Ascending aorta (tissue), 2 donors: ENCODE measurements around the gene GCH1. TPM values are rescaled to one million over a fixed set of nuclear protein-coding genes. Genes with fewer than 3 reads are reported as not detected.

Source experiments
- DNase-seq, 2 donors: peaks; one replicate each; pipeline ENCODE4 v3.0.0-alpha.2; 2019; ENCODE audit warnings: low spot score in 2 of 2
- H3K27ac ChIP-seq, 2 donors: fragments of 200-600 bp; sonication (generic); one replicate each; pipeline ENCODE4 v1.5.1; 2016 to 2017; ENCODE audit warnings: mild to moderate bottlenecking in 1 of 2
- H3K27me3 ChIP-seq: fragments of 200-600 bp; sonication (generic); one replicate; pipeline ENCODE4 v1.5.1; 2017
- H3K36me3 ChIP-seq, 2 donors: fragments of 200-600 bp; sonication (generic); one replicate each; pipeline ENCODE4 v1.5.1; 2016
- H3K4me1 ChIP-seq, 2 donors: fragments of 200-600 bp; sonication (generic); one replicate each; pipeline ENCODE4 v1.5.1; 2016 to 2017; ENCODE audit warnings: mild to moderate bottlenecking in 1 of 2
- H3K4me3 ChIP-seq, 2 donors: fragments of 200-600 bp; sonication (generic); one replicate each; pipeline ENCODE4 v1.5.1; 2016 to 2017; ENCODE audit warnings: mild to moderate bottlenecking in 1 of 2
- H3K9me3 ChIP-seq, 2 donors: fragments of 200-600 bp; sonication (generic); one replicate each; pipeline ENCODE4 v1.5.1; 2016
- intact Hi-C: fragments of 100-400 bp; cut with DNase I; formaldehyde crosslinking; loops from one replicate; pipeline ENCODE4 v1.15.1; 2023
- total RNA-seq: library from RNA; depleted of rRNA; stranded (reverse); fragments of >200 nt; gene quantifications from one replicate; pipeline ENCODE4 v1.1.0, GENCODE V29; 2016
- TF ChIP-seq, protein P1 (sequence below), 3 experiments: fragments of 200-600 bp in 2 of 3; fragments of 450-650 bp in 1 of 3; sonication (generic) in 2 of 3; IDR thresholded peaks; one replicate each; pipeline ENCODE4 v1.5.1; 2016 to 2019; ENCODE audit warnings: antibody characterized with exemption in 3 of 3, mild to moderate bottlenecking in 1 of 3, moderate library complexity in 1 of 3

GCH1 gene
- total RNA-seq, 1 donor from 2014 or later: 3.2 TPM

DNA sequence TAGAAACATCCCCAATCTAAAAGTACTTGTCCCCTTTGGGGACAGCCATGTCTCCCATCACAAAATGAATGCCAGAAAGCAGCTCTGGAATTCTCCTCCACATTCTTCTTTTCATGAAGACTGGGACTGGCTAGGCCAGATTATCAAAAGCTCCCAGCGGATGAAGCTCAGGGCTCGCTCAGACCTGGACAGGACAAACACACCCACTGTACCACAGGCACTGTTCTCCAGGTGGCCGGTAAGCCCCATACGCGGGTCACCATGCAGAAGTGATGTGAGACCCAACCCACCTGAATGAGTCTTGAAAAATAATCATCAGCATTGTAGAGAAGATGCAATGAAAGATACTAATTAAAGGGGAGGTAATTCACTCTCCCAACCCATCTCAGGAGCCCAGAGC lies 85.1 kb downstream of the GCH1 start:
- no peak overlapping the region for H3K4me3 ChIP-seq
- TF ChIP-seq, protein P1, sequence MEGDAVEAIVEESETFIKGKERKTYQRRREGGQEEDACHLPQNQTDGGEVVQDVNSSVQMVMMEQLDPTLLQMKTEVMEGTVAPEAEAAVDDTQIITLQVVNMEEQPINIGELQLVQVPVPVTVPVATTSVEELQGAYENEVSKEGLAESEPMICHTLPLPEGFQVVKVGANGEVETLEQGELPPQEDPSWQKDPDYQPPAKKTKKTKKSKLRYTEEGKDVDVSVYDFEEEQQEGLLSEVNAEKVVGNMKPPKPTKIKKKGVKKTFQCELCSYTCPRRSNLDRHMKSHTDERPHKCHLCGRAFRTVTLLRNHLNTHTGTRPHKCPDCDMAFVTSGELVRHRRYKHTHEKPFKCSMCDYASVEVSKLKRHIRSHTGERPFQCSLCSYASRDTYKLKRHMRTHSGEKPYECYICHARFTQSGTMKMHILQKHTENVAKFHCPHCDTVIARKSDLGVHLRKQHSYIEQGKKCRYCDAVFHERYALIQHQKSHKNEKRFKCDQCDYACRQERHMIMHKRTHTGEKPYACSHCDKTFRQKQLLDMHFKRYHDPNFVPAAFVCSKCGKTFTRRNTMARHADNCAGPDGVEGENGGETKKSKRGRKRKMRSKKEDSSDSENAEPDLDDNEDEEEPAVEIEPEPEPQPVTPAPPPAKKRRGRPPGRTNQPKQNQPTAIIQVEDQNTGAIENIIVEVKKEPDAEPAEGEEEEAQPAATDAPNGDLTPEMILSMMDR (IDR thresholded peaks at IDR 0.05): no peak
- H3K27me3 ChIP-seq: no peaks in the 10 kb centered on the region
- no peaks in the 10 kb centered on the region for H3K9me3 ChIP-seq
- no peak for DNase-seq
- intact Hi-C loops: loop anchor here (10.0 kb wide), 1 partner anchor 77 kb away; no protein-coding TSS in a partner anchor
- H3K27ac ChIP-seq: no peak overlapping the region
- no peaks in the 10 kb centered on the region for H3K36me3 ChIP-seq
- H3K4me1 ChIP-seq: no peaks in the 10 kb centered on the region

DNA sequence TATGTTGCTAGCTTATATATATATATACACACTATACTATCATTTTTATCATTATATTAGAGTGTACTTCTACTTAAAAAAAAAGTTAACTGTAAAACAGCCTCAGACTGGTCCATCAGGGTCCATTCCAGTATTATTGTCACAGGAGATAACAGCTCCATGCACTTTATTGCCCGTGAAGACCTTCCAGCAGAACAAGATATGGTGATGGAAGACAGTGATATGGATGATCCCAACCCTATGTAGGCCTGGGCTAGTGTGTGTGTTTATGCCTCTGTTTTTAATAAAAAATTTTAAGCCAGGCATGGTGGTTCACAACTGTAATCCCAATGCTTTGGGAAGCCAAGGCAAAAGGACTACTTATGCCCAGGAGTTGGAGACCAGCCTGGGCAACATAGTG lies 86.2 kb downstream of the GCH1 start:
- no peaks in the 10 kb centered on the region for H3K36me3 ChIP-seq
- H3K27me3 ChIP-seq: no peaks in the 10 kb centered on the region
- TF ChIP-seq, protein P1 (IDR thresholded peaks at IDR 0.05): no peak
- intact Hi-C loops: loop anchor here (10.0 kb wide), 1 partner anchor 78 kb away; no protein-coding TSS in a partner anchor
- H3K27ac ChIP-seq: no peak overlapping the region
- no peaks in the 10 kb centered on the region for H3K4me1 ChIP-seq
- no peaks in the 10 kb centered on the region for H3K9me3 ChIP-seq
- no peak for DNase-seq
- H3K4me3 ChIP-seq: no peak overlapping the region

DNA sequence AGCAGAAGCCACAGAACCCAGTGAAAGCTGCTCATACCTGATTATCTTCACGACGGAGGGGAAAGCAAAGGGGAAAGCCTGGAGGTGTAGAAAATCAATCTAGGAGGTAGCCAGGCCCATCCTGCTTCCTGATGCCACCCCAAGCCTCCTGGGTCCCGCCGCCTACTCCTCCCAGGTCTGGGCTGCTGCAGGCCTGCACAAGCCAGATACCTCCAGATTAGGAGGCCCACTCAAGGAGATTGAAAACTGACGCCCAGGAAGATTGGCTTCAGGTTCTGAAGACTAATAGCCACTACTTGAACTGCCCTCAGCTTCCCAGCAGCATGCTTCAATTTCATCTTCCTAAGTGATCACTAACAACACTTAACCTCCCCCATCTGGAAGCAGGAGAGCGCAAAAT lies 87.1 kb downstream of the GCH1 start:
- TF ChIP-seq, protein P1 (IDR thresholded peaks at IDR 0.05): no peak
- H3K9me3 ChIP-seq: no peaks in the 10 kb centered on the region
- no peaks in the 10 kb centered on the region for H3K36me3 ChIP-seq
- no peak overlapping the region for H3K4me3 ChIP-seq
- intact Hi-C loops: loop anchor here (10.0 kb wide), 1 partner anchor 79 kb away; no protein-coding TSS in a partner anchor
- no peak for DNase-seq
- H3K27ac ChIP-seq: no peak overlapping the region
- H3K4me1 ChIP-seq: no peaks in the 10 kb centered on the region
- H3K27me3 ChIP-seq: no peaks in the 10 kb centered on the region

DNA sequence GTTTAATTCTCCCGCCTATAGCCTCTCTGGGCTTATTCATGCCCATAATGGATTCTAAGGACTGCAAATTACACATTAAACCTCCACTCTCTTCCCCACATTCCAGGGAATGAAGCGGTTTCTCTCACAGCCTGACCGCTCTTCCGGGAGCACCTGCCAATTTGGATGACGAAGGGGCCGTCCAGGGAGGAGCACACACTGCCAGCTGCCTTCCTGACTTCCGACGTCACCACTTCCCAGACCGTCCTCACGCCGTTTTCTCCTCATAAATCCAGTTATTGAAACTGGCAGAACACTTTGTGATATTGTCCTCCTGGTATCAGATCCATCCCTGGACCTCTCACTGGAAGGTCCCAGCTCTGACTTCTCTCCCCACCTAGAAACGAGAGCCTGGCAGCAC lies 87.6 kb downstream of the GCH1 start:
- Histone ChIP-seq H3K4me3 (no peak overlapping the region), H3K4me1 (no peaks in the 10 kb centered on the region), H3K27me3 (no peaks in the 10 kb centered on the region), H3K36me3 (no peaks in the 10 kb centered on the region), H3K27ac (no peak overlapping the region), H3K9me3 (no peaks in the 10 kb centered on the region)
- TF ChIP-seq, protein P1 (IDR thresholded peaks at IDR 0.05): no peak
- DNase-seq: no peak
- intact Hi-C loops: loop anchor here (10.0 kb wide), 1 partner anchor 80 kb away; no protein-coding TSS in a partner anchor

DNA sequence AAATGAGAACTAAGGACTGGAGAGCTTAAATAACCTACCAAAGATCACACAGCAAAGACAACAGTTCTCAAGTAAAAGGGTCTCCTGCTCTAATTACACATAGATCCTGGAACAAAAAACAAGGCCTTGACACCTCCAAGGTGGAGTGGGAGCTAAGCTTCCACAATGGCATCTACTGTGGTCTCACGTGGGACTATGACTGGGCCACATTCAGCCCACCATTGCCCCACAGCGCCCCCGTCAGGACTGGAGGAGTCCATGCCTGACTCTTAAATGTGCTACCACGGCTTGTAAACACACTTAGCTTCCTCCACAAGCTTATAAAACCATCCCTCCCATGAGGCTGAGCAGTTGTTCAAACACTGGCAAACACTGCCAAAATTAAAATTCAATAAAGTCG lies 88.5 kb downstream of the GCH1 start:
- no peak for DNase-seq
- Histone ChIP-seq H3K36me3 (no peaks in the 10 kb centered on the region), H3K4me1 (no peaks in the 10 kb centered on the region), H3K4me3 (no peak overlapping the region), H3K27ac (no peak overlapping the region), H3K9me3 (no peaks in the 10 kb centered on the region), H3K27me3 (no peaks in the 10 kb centered on the region)
- intact Hi-C loops: loop anchor here (10.0 kb wide), 1 partner anchor 81 kb away; no protein-coding TSS in a partner anchor
- TF ChIP-seq, protein P1 (IDR thresholded peaks at IDR 0.05): no peak

DNA sequence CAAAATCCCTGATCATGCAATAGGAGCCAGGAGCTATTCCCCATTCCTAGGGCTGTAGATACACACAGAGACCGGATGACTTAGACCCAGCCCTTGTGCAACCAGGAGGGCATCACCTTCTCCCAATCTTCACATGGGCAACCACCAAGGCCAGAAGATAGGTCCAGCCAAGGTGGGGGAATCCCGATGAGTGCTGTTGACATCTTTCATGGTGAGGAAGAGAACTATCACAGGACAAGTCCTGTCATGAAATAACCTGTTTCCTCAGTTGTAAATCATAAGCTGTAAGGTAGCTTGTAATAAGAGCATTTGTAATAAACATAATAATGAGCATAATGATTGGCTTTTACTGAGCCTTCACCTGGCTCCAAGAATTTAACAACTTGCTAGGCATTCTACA lies 89.5 kb downstream of the GCH1 start:
- Histone ChIP-seq H3K27ac (no peak overlapping the region), H3K9me3 (no peaks in the 10 kb centered on the region), H3K4me3 (no peak overlapping the region), H3K27me3 (no peaks in the 10 kb centered on the region), H3K4me1 (no peaks in the 10 kb centered on the region), H3K36me3 (no peaks in the 10 kb centered on the region)
- DNase-seq: no peak
- intact Hi-C loops: loop anchor here (10.0 kb wide), 1 partner anchor 82 kb away; no protein-coding TSS in a partner anchor
- TF ChIP-seq, protein P1 (IDR thresholded peaks at IDR 0.05): no peak
